T-helper 1 cell treated with Interleukin-12 subunit alpha and Interleukin-12 subunit beta and Interleukin-4 antibody, amounts not matched to agents 30 ng/mL and 1 ng/mL, for 36 hours (primary cell): ENCODE data around the gene TRIP4. TPM values are rescaled to one million over a fixed set of nuclear protein-coding genes. Genes with fewer than 3 reads are reported as not detected.
"Not testable (repeated sequence)": the region's sequence is repeated elsewhere in the genome, so short reads cannot be mapped to it uniquely, and the experiment has no call there.

Source experiments
- intact Hi-C: fragments of 100-400 bp; cut with micrococcal nuclease; formaldehyde crosslinking; loops from one replicate; pipeline ENCODE4 v1.15.1; 2024
- total RNA-seq: library from RNA; stranded (reverse); gene quantifications from 2 replicates; pipeline ENCODE4 v1.2.3, GENCODE V29; 2022

The TRIP4 gene
- total RNA-seq, 1 donor from 2014 or later, result 32.8 TPM

- intact Hi-C loops, result loop anchor here (2.0 to 10.0 kb wide), 7 partner anchors 81 to 1235 kb away; partner anchors contain the start of genes CLPX, INTS14, PIF1 and RNU5B-1
Observed at GRCh38 chr15:64380130-64380870, 7.3 kb upstream of the TRIP4 start.

- intact Hi-C loops, result loop anchor here (1.0 to 10.0 kb wide), 9 partner anchors 25 to 1234 kb away; partner anchors contain the start of genes CLPX, CSNK1G1, INTS14 and PIF1
Observed at GRCh38 chr15:64381000-64381751, 6.5 kb upstream of the TRIP4 start, which contains the start of gene PCLAF. Gene PCLAF, minus strand, starts transcription at chr15:64381441. Its CDS starts 70 bp downstream, at chr15:64381371.

- intact Hi-C loops, result loop anchor here (5.0 to 10.0 kb wide), 4 partner anchors 444 to 1231 kb away; partner anchors contain the start of genes CLPX, INTS14, PIF1 and RNU5B-1
Observed at GRCh38 chr15:64383760-64384159, 3.9 kb upstream of the TRIP4 start.

- intact Hi-C loops, result loop anchor here (2.0 to 10.0 kb wide), 5 partner anchors 266 to 1229 kb away; partner anchors contain the start of genes CLPX, INTS14, PDCD7 and RNU5B-1
Observed at GRCh38 chr15:64386291-64386690, 1.3 kb upstream of the TRIP4 start.

GRCh38 chr15:64389036-64389435 is 1.4 kb downstream of the TRIP4 start:
- intact Hi-C loops, result loop anchor here (5.0 to 10.0 kb wide), 4 partner anchors 263 to 1226 kb away; partner anchors contain the start of genes CLPX, INTS14 and RNU5B-1

GRCh38 chr15:64392471-64392870 is 4.8 kb downstream of the TRIP4 start:
- intact Hi-C loops, result not testable (repeated sequence)

GRCh38 chr15:64396789-64397188 is 9.2 kb downstream of the TRIP4 start:
- intact Hi-C loops, result no loop called here

- intact Hi-C loops, result no loop called here
Observed at GRCh38 chr15:64398575-64398974, 10.9 kb downstream of the TRIP4 start.

GRCh38 chr15:64400583-64400982 is 12.9 kb downstream of the TRIP4 start:
- intact Hi-C loops, result no loop called here

GRCh38 chr15:64412216-64412615 is 24.6 kb downstream of the TRIP4 start:
- intact Hi-C loops, result no loop called here

- intact Hi-C loops, result no loop called here
Observed at GRCh38 chr15:64422697-64423096, 35.1 kb downstream of the TRIP4 start.

GRCh38 chr15:64423970-64424369 is 36.3 kb downstream of the TRIP4 start:
- intact Hi-C loops, result no loop called here

GRCh38 chr15:64425221-64425620 is 37.6 kb downstream of the TRIP4 start:
- intact Hi-C loops, result loop anchor here (5.0 kb wide), 1 partner anchor 207 kb away; no protein-coding TSS in a partner anchor

- intact Hi-C loops, result loop anchor here (5.0 kb wide), 1 partner anchor 205 kb away; no protein-coding TSS in a partner anchor
Observed at GRCh38 chr15:64426845-64427465, 39.3 kb downstream of the TRIP4 start.

- intact Hi-C loops, result loop anchor here (5.0 kb wide), 1 partner anchor 203 kb away; no protein-coding TSS in a partner anchor
Observed at GRCh38 chr15:64429448-64429847, 41.8 kb downstream of the TRIP4 start.

- intact Hi-C loops, result loop anchor here (1.0 to 5.0 kb wide), 5 partner anchors 14 to 301 kb away; no protein-coding TSS in a partner anchor
Observed at GRCh38 chr15:64430000-64430735, 42.5 kb downstream of the TRIP4 start.

GRCh38 chr15:64437982-64438381 is 50.3 kb downstream of the TRIP4 start:
- intact Hi-C loops, result no loop called here

- intact Hi-C loops, result no loop called here
Observed at GRCh38 chr15:64438653-64439447, 51.2 kb downstream of the TRIP4 start.

GRCh38 chr15:64441852-64442251 is 54.2 kb downstream of the TRIP4 start:
- intact Hi-C loops, result loop anchor here (10.0 kb wide), 1 partner anchor 93 kb away; no protein-coding TSS in a partner anchor
